Measurements from ENCODE around the gene PFKFB4.
"Not testable (repeated sequence)": the region's sequence is repeated elsewhere in the genome, so short reads cannot be mapped to it uniquely, and the experiment has no call there.

The PFKFB4 gene

GRCh38 chr3:48482822-48483221, 73.8 kb downstream of the PFKFB4 start:
- not testable (repeated sequence) for DNase-seq

DNA sequence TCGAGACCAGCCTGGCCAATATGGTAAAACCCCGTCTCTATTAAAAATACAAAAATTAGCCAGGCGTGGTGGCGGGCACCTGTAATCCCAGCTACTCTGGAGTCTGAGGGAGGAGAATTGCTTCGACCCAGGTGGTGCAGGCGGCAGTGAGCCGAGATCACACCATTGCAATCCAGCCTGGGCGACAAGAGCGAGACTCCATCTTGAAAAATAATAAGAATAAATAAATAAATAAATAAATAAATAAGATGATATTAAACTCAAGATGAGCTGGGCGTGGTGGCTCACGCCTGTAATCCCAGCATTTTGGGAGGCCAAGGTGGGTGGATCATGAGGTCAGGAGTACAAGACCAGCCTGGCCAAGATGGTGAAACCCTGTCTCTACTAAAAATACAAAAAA, 75.7 kb downstream of the PFKFB4 start:
- DNase-seq = not testable (repeated sequence)

DNA sequence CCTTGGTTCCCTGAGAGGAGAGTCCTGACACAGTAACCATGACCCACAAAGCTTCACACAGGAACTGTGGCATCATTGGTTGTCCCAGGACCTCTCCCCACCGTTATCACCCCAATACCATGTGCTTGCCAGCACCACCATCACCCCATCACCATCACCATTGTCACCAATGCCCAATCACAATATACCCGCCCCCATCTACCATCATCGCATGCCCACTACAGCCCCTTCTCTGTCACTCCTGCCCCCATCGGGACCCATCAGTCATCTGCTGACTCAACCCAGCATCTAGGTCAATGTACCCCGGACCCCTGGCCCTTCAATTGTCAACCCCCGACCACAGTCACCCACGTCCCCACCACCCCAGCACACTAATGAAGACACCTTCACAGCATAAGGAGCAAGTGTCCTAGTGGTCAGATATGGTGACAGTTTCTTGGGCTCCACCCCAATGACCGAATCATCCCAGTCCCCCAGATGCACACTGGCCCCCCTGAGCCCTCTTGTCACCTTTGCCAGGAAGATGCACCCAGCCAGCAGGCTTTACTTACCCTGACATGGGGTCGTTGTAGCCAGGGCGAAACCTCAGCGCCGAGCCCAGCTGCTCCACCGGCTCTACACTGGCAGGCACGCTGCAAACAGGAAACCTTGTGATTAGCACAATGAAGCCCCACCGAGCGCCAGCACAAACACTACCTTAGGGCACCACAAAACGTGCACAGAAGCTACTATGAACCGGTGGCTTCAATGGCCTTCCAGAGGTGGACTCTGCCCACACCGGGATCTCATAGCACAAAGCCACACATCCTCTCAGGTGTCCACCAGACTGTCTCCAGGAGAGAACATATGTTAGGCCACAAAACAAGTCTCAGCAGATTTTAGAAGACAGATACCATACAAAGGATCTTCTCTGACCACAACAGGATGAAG, 77.7 kb downstream of the PFKFB4 start:
- DNase-seq = peak; percentile 63

DNA sequence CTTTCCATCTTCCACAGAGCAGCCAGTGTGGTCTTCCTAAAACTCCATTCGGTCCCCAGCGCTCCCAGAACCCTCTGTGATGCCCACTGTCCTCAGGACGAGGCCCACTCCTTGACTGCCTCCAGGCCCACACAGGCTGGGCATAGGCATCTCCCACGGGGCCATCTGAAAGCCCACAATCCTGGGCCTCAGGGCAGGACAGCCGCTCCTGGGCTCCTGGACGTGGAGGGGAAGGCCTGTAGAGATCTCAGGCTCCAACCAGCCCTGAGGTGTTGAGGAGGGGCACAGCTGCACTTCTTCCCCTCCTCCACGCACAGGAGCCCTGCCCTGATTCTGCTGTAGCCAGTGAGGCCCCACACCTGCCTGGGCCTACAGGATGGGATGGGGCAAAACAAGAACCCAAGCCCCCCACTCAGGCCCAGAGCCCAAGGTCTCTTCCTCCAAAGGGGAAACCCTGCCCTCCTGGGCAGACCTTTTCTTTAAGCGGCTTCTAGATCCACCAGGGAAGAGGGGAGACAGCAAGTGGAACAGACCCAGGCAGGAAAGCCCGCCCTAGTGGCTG, 78.6 kb downstream of the PFKFB4 start:
- DNase-seq = no peak

- no peak for DNase-seq
Observed at GRCh38 chr3:48476426-48477053, 80.1 kb downstream of the PFKFB4 start.

- no peak for DNase-seq
Observed at GRCh38 chr3:48475188-48475587, 81.4 kb downstream of the PFKFB4 start.

GRCh38 chr3:48474619-48475018, 82.0 kb downstream of the PFKFB4 start:
- DNase-seq = no peak

- not testable (repeated sequence) for DNase-seq
Observed at GRCh38 chr3:48474031-48474430, 82.6 kb downstream of the PFKFB4 start.

DNA sequence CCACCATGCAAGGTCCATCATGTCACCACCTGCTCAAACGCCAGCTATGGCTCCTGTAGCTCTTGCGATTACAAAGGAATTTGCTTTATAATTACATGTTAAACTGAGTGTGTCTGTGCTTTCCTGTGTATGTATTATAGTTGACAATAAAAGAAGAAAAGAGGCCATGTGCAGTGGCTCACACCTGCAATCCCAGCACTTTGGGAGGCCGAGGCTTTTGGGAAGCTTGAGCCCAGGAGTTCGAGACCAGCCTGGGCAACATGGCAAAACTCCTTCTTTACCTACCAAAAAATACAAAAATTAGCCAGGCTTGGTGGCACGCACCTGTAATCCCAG, 83.0 kb downstream of the PFKFB4 start:
- DNase-seq = no peak

- DNase-seq = peak; percentile 90
Observed at GRCh38 chr3:48472923-48473616, 83.5 kb downstream of the PFKFB4 start.

GRCh38 chr3:48472673-48472922, 84.0 kb downstream of the PFKFB4 start:
- DNase-seq = no peak

GRCh38 chr3:48470286-48470685, 86.3 kb downstream of the PFKFB4 start:
- no peak for DNase-seq

- no peak for DNase-seq
Observed at GRCh38 chr3:48469046-48469915, 87.3 kb downstream of the PFKFB4 start.

GRCh38 chr3:48468329-48468731, 88.3 kb downstream of the PFKFB4 start:
- no peak for DNase-seq
